ENCODE measurements around the gene TEKT5.

TEKT5 gene

DNA sequence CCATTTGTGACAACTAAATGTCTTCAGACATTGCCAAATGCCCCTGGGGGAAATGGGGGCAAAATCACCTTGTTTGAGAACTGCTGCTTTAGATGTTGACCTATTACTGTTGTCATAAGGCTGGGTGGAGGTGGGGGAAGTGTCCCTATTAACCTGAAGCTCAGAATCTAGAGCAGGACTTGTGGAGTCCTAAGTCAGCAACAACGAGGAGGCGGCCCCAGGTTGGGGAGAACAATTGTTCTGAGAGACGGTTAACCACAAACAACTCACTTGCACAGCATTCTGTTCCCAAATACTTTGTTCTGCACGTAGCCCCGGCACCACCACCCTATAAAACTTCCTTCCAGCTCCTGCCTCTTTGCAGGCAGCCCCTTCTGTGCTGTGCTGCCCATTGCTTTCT, 32.5 kb downstream of the TEKT5 start:
- Histone ChIP-seq H3K9ac (ENCODE audit: low read length in 5 of 5) (no peak overlapping the region), H3K9me3 (ENCODE audit: control insufficient read depth in 5 of 5, low read length in 5 of 5) (no peaks in the 10 kb centered on the region), H3K27me3 (ENCODE audit: control insufficient read depth in 5 of 5, insufficient read depth in 4 of 5, low read length in 5 of 5) (peaks cover 0 to 16% (median 5%) of the 10 kb centered on the region in 5 donors), H3K27ac (ENCODE audit: low read depth, low read length) (no peak overlapping the region), H3K4me3 (ENCODE audit: low read depth in 1 of 5, low read length in 5 of 5) (no peak overlapping the region), H3K4me1 (ENCODE audit: control insufficient read depth in 5 of 5, insufficient read depth in 5 of 5, low read length in 5 of 5) (peaks cover 0 to 4% (median 0%) of the 10 kb centered on the region in 5 donors), H3K36me3 (ENCODE audit: control insufficient read depth in 5 of 5, insufficient read depth in 5 of 5, low read length in 5 of 5) (no peaks in the 10 kb centered on the region)

DNA sequence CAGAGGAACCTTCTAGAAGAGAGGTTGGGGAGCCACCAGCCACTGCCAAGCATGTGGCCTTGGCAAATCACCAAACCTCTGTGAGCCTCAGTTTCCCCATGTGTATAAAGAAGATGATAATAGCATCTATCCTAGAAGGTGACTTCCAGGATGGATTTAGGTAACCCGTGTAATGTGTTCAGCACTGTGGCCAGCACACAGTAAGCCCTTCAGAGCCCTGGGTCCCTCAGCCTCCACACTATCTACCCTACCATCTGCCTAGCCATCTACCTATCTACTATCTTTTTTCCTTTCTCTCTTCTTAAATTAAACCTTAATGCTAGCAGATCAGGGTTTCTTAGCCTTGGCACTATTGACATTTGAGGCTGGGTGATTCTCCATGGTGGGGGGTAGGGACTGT, 33.0 kb downstream of the TEKT5 start:
- Histone ChIP-seq H3K4me1 (ENCODE audit: control insufficient read depth in 5 of 5, insufficient read depth in 5 of 5, low read length in 5 of 5) (peaks cover 0 to 4% (median 0%) of the 10 kb centered on the region in 5 donors), H3K9me3 (ENCODE audit: control insufficient read depth in 5 of 5, low read length in 5 of 5) (no peaks in the 10 kb centered on the region), H3K4me3 (ENCODE audit: low read depth in 1 of 5, low read length in 5 of 5) (no peak overlapping the region), H3K9ac (ENCODE audit: low read length in 5 of 5) (no peak overlapping the region), H3K36me3 (ENCODE audit: control insufficient read depth in 5 of 5, insufficient read depth in 5 of 5, low read length in 5 of 5) (no peaks in the 10 kb centered on the region), H3K27ac (ENCODE audit: low read depth, low read length) (no peak overlapping the region), H3K27me3 (ENCODE audit: control insufficient read depth in 5 of 5, insufficient read depth in 4 of 5, low read length in 5 of 5) (peaks cover 0 to 16% (median 5%) of the 10 kb centered on the region in 5 donors)

DNA sequence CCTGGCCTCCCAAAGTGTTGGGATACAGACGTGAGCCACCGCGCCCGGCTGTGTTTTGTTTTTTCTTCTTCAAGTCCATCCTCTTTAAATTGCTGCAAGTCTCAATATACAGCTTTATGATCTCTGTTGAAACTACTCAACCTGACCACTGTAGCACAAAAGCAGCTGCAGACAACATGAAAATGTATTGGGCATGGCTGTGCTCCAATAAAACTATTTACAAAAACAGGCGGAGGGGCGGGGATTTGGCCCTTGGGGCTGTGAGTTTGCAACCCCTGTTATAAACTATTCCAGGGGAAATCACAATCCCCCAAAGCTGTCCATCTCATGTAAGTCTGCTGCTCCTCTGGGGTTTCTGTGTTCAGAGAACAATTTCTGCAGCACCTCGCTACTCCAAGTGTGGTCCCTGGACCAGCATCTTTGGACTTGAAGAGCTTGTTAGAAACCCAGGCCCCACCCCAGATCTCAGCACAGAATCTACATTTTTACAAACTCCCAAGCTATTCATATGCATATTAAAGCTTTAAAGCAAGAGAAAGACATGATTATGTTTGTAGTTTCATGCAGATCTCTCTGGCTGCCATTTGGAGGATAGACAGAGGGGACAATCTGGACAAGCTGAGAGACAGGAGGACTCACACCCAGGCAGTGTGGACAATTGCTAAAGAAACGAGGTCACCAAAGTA, 33.6 kb downstream of the TEKT5 start:
- no peak overlapping the region for H3K27ac ChIP-seq (ENCODE audit: low read depth, low read length)
- no peak overlapping the region for H3K9ac ChIP-seq (ENCODE audit: low read length in 5 of 5)
- peaks cover 0 to 16% (median 5%) of the 10 kb centered on the region in 5 donors for H3K27me3 ChIP-seq (ENCODE audit: control insufficient read depth in 5 of 5, insufficient read depth in 4 of 5, low read length in 5 of 5)
- H3K9me3 ChIP-seq (ENCODE audit: control insufficient read depth in 5 of 5, low read length in 5 of 5), result no peaks in the 10 kb centered on the region
- peaks cover 0 to 4% (median 0%) of the 10 kb centered on the region in 5 donors for H3K4me1 ChIP-seq (ENCODE audit: control insufficient read depth in 5 of 5, insufficient read depth in 5 of 5, low read length in 5 of 5)
- no peak overlapping the region for H3K4me3 ChIP-seq (ENCODE audit: low read depth in 1 of 5, low read length in 5 of 5)
- no peaks in the 10 kb centered on the region for H3K36me3 ChIP-seq (ENCODE audit: control insufficient read depth in 5 of 5, insufficient read depth in 5 of 5, low read length in 5 of 5)

DNA sequence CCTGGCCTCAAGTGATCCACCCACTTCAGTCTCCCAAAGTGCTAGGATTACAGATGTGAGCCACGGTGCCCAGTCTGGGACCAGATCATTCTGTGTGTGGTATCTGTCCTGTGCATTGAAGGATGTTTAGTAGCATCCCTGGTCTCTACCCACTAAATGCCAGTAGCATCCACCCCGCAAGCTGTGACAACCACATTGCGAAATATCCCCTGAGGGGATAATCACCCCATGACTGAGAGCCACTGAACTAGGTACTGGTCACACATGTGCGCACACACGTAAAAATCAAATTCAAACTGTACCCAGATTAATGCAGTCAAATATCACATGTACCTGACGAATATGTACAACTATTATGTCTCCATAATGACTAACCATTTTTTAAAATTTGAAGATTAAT, 35.8 kb downstream of the TEKT5 start:
- Histone ChIP-seq H3K9ac (ENCODE audit: low read length in 5 of 5) (no peak overlapping the region), H3K36me3 (ENCODE audit: control insufficient read depth in 5 of 5, insufficient read depth in 5 of 5, low read length in 5 of 5) (no peaks in the 10 kb centered on the region), H3K4me1 (ENCODE audit: control insufficient read depth in 5 of 5, insufficient read depth in 5 of 5, low read length in 5 of 5) (peaks cover 0 to 4% (median 0%) of the 10 kb centered on the region in 5 donors), H3K27me3 (ENCODE audit: control insufficient read depth in 5 of 5, insufficient read depth in 4 of 5, low read length in 5 of 5) (peaks cover 0 to 6% (median 0%) of the 10 kb centered on the region in 5 donors), H3K4me3 (ENCODE audit: low read depth in 1 of 5, low read length in 5 of 5) (no peak overlapping the region), H3K27ac (ENCODE audit: low read depth, low read length) (no peak overlapping the region), H3K9me3 (ENCODE audit: control insufficient read depth in 5 of 5, low read length in 5 of 5) (peaks cover 0 to 4% (median 0%) of the 10 kb centered on the region in 5 donors)

DNA sequence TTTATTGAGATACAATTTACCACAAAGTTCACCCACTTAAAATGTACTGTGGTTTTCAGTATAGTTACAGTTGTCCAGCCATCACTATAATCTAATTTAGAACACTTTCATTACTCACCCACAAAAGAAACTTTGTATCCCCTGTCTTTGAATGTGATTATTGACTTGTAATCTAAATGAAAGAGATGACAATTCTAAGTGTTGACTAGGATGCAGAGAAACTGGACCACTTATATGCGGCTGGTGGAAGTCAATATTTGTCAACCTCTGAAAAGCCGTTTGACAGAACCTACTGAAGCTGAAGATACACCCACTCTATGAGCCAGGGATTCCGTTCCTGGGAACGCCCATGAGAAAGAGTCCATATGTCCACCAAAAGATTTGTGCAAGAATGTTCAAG, 36.8 kb downstream of the TEKT5 start:
- Histone ChIP-seq H3K4me1 (ENCODE audit: control insufficient read depth in 5 of 5, insufficient read depth in 5 of 5, low read length in 5 of 5) (peaks cover 0 to 6% (median 0%) of the 10 kb centered on the region in 5 donors), H3K27ac (ENCODE audit: low read depth, low read length) (no peak overlapping the region), H3K27me3 (ENCODE audit: control insufficient read depth in 5 of 5, insufficient read depth in 4 of 5, low read length in 5 of 5) (peaks cover 0 to 6% (median 0%) of the 10 kb centered on the region in 5 donors), H3K4me3 (ENCODE audit: low read depth in 1 of 5, low read length in 5 of 5) (no peak overlapping the region), H3K9ac (ENCODE audit: low read length in 5 of 5) (no peak overlapping the region), H3K36me3 (ENCODE audit: control insufficient read depth in 5 of 5, insufficient read depth in 5 of 5, low read length in 5 of 5) (no peaks in the 10 kb centered on the region), H3K9me3 (ENCODE audit: control insufficient read depth in 5 of 5, low read length in 5 of 5) (peaks cover 0 to 4% (median 0%) of the 10 kb centered on the region in 5 donors)

DNA sequence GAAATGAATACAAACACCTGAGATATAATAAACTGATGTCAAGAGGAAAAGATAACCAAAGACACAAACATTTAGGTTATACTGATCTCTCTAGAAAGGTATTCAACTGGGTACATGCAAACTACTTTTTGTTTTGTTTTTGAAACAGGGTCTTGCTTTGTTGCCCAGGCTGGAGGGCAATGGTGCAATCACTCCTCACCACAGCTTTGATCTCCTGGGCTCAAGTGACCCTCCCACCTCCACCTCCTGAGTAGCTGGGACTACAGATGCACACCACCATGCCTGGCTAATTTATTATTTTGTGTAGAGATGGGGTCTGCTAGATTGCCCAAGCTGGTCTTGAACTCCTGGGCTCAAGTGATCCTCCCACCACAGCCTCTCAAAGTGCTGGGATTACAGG, 38.1 kb downstream of the TEKT5 start:
- H3K4me1 ChIP-seq (ENCODE audit: control insufficient read depth in 5 of 5, insufficient read depth in 5 of 5, low read length in 5 of 5), result peaks cover 0 to 5% (median 0%) of the 10 kb centered on the region in 5 donors
- H3K9ac ChIP-seq (ENCODE audit: low read length in 5 of 5), result no peak overlapping the region
- H3K36me3 ChIP-seq (ENCODE audit: control insufficient read depth in 5 of 5, insufficient read depth in 5 of 5, low read length in 5 of 5), result no peaks in the 10 kb centered on the region
- no peak overlapping the region for H3K4me3 ChIP-seq (ENCODE audit: low read depth in 1 of 5, low read length in 5 of 5)
- H3K27me3 ChIP-seq (ENCODE audit: control insufficient read depth in 5 of 5, insufficient read depth in 4 of 5, low read length in 5 of 5), result no peaks in the 10 kb centered on the region
- peaks cover 0 to 4% (median 0%) of the 10 kb centered on the region in 5 donors for H3K9me3 ChIP-seq (ENCODE audit: control insufficient read depth in 5 of 5, low read length in 5 of 5)
- H3K27ac ChIP-seq (ENCODE audit: low read depth, low read length), result no peak overlapping the region

DNA sequence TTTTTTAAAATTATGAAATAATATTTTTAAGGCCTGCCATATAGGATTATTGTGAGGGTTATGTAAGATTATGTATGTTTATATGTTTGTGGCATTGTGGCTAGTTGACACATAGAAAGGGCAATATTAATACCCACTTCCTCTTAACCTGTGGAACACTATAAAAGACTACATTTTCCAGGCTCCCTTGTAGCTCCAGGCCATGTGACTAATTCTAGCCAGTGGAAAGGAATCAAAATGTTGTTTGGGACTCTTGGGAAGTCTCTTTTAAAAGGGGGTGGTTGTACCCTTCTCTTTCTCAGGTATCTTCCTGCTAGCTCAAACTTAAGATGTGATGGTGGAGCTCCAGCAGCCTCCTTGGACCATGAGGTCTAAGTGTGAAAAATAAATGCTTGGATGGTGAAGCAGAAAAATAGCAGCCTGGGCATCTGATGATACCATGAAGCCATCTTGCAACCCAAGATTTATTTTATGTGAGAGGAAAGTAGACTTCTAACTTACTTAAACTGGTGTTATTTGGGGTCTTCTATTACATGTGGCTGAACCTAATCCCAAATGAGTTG, 39.2 kb downstream of the TEKT5 start:
- Histone ChIP-seq H3K27me3 (ENCODE audit: control insufficient read depth in 5 of 5, insufficient read depth in 4 of 5, low read length in 5 of 5) (no peaks in the 10 kb centered on the region), H3K9ac (ENCODE audit: low read length in 5 of 5) (no peak overlapping the region), H3K9me3 (ENCODE audit: control insufficient read depth in 5 of 5, low read length in 5 of 5) (peaks cover 0 to 4% (median 0%) of the 10 kb centered on the region in 5 donors), H3K27ac (ENCODE audit: low read depth, low read length) (no peak overlapping the region), H3K4me1 (ENCODE audit: control insufficient read depth in 5 of 5, insufficient read depth in 5 of 5, low read length in 5 of 5) (peaks cover 0 to 5% (median 0%) of the 10 kb centered on the region in 5 donors), H3K4me3 (ENCODE audit: low read depth in 1 of 5, low read length in 5 of 5) (no peak overlapping the region), H3K36me3 (ENCODE audit: control insufficient read depth in 5 of 5, insufficient read depth in 5 of 5, low read length in 5 of 5) (no peaks in the 10 kb centered on the region)

DNA sequence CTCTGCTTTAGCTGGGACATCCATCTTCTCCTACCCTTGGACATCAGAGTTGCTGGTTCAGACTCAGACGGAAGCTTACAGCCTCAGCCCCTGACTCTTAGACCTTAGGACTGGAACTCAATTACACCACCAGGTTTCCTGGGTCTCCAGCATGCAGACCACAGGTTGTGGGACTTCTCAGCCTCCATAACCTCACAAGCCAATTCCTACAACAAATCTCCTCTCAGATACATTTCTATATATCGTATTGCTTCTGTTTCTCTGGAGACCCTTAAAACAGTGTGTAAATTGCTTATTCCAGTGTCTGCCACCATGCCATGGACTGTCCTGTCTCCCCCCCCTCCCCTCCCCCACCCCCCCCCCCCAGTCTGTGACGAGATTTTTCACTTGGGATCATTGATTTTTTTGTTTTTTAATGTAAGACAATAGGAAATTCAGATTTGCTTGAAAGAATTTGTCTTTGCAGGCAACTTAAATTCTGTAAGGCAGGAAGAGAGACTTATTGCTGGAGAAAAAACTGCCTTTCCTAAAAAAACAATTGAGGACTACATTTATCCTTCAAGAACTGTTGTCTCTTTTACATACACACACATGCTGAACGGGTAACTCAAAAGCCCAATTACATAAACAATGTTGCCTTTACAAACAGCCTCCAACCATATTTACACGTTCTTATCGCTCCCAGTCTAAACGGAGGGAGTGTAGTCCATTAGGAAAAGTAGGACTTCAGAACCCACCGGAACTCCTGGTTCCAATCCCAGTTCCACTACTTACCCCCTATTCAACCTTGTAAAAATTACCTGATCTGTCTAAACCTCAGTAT, 39.9 kb downstream of the TEKT5 start:
- Histone ChIP-seq H3K4me1 (ENCODE audit: control insufficient read depth in 5 of 5, insufficient read depth in 5 of 5, low read length in 5 of 5) (peaks cover 0 to 5% (median 0%) of the 10 kb centered on the region in 5 donors), H3K27ac (ENCODE audit: low read depth, low read length) (no peak overlapping the region), H3K9ac (ENCODE audit: low read length in 5 of 5) (no peak overlapping the region), H3K27me3 (ENCODE audit: control insufficient read depth in 5 of 5, insufficient read depth in 4 of 5, low read length in 5 of 5) (no peaks in the 10 kb centered on the region), H3K36me3 (ENCODE audit: control insufficient read depth in 5 of 5, insufficient read depth in 5 of 5, low read length in 5 of 5) (no peaks in the 10 kb centered on the region), H3K4me3 (ENCODE audit: low read depth in 1 of 5, low read length in 5 of 5) (no peak overlapping the region), H3K9me3 (ENCODE audit: control insufficient read depth in 5 of 5, low read length in 5 of 5) (peaks cover 0 to 4% (median 0%) of the 10 kb centered on the region in 5 donors)

DNA sequence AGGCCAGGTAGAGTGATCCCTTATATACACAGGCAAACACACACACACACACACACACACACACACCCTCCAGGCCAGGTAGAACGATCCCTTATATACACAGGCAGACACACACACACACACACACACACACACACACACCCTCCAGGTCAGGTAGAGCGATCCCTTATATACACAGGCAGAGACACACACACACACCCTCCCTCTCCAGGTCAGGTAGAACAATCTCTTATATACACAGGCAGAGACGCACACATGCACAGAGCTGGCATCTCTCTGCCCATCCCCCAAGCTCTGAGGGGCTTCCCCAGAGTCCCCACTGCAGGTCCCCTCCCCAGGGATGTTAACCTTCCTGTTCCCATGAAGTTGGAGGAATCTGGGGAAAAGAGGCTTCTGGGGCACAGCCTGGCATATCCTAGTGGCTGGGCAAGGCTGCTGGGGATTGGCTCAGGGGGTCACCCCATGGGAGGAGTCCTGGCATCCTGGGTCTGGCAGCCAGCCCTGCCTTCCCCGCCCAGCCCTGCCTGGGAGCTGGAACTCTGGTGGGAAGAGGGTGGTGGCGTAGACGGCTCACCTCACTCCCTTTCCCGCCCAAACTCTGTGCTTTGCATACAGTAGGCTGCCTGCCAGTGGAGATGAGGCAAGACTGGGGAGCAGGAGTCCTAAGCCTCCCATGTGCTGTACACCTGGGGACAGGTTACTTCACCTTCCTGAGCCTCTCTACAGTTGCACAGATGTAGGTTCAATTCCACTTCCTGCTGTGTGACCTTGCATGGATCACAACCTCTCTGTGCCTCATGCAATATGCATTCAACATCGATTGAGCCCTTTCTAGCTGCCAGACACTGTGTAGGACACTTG, 41.8 kb downstream of the TEKT5 start:
- Histone ChIP-seq H3K27ac (ENCODE audit: low read depth, low read length) (no peak overlapping the region), H3K36me3 (ENCODE audit: control insufficient read depth in 5 of 5, insufficient read depth in 5 of 5, low read length in 5 of 5) (no peaks in the 10 kb centered on the region), H3K4me1 (ENCODE audit: control insufficient read depth in 5 of 5, insufficient read depth in 5 of 5, low read length in 5 of 5) (peaks cover 0 to 5% (median 0%) of the 10 kb centered on the region in 5 donors), H3K27me3 (ENCODE audit: control insufficient read depth in 5 of 5, insufficient read depth in 4 of 5, low read length in 5 of 5) (no peaks in the 10 kb centered on the region), H3K9me3 (ENCODE audit: control insufficient read depth in 5 of 5, low read length in 5 of 5) (peaks cover 0 to 4% (median 0%) of the 10 kb centered on the region in 5 donors), H3K9ac (ENCODE audit: low read length in 5 of 5) (no peak overlapping the region), H3K4me3 (ENCODE audit: low read depth in 1 of 5, low read length in 5 of 5) (no peak overlapping the region)

All from subcutaneous abdominal adipose tissue (tissue), 5 donors.